ENCODE measurements around the gene NUDT1.

The NUDT1 gene

GRCh38 chr7:2241580-2242540, at the start of gene NUDT1, which contains the start of gene MRM2:
Gene NUDT1 (plus strand): TSS chr7:2242226. CDS start chr7:2244575, 2,349 bp downstream.
Gene MRM2 (minus strand): TSS chr7:2242205. CDS start chr7:2242169, 36 bp downstream.
- DNase-seq, result peak; percentile 68

GRCh38 chr7:2192831-2193534, 49.0 kb upstream of the NUDT1 start:
- no peak for DNase-seq

GRCh38 chr7:2193575-2194305, 48.3 kb upstream of the NUDT1 start:
- no peak for DNase-seq

GRCh38 chr7:2195400-2196246, 46.4 kb upstream of the NUDT1 start:
- DNase-seq, result no peak

- no peak for DNase-seq
These were observed 45.3 kb upstream of the NUDT1 start for GRCh38 chr7:2196381-2197378.

- no peak for DNase-seq
These were observed 44.4 kb upstream of the NUDT1 start for GRCh38 chr7:2197436-2198155.

GRCh38 chr7:2198206-2198605, 43.8 kb upstream of the NUDT1 start:
- DNase-seq, result no peak

- DNase-seq, result no peak
These were observed 43.3 kb upstream of the NUDT1 start for GRCh38 chr7:2198760-2199159.

GRCh38 chr7:2199528-2199927, 42.5 kb upstream of the NUDT1 start:
- DNase-seq, result no peak

GRCh38 chr7:2199956-2200583, 42.0 kb upstream of the NUDT1 start:
- no peak for DNase-seq

GRCh38 chr7:2200584-2200980, 41.4 kb upstream of the NUDT1 start:
- DNase-seq, result no peak

- no peak for DNase-seq
These were observed 40.9 kb upstream of the NUDT1 start for GRCh38 chr7:2201128-2201527.

- no peak for DNase-seq
These were observed 40.2 kb upstream of the NUDT1 start for GRCh38 chr7:2201686-2202360.

GRCh38 chr7:2202361-2202761, 39.7 kb upstream of the NUDT1 start:
- no peak for DNase-seq

- no peak for DNase-seq
These were observed 38.9 kb upstream of the NUDT1 start for GRCh38 chr7:2202901-2203765.

- DNase-seq, result no peak
These were observed 38.2 kb upstream of the NUDT1 start for GRCh38 chr7:2203766-2204300.

- no peak for DNase-seq
These were observed 37.6 kb upstream of the NUDT1 start for GRCh38 chr7:2204446-2204845.
